ENCODE results near the gene PMVK. TPM values are rescaled to one million over a fixed set of nuclear protein-coding genes. Genes with fewer than 3 reads are reported as not detected.

PMVK gene
- total RNA-seq, 1 donor from 2014 or later = 15.6 TPM

DNA sequence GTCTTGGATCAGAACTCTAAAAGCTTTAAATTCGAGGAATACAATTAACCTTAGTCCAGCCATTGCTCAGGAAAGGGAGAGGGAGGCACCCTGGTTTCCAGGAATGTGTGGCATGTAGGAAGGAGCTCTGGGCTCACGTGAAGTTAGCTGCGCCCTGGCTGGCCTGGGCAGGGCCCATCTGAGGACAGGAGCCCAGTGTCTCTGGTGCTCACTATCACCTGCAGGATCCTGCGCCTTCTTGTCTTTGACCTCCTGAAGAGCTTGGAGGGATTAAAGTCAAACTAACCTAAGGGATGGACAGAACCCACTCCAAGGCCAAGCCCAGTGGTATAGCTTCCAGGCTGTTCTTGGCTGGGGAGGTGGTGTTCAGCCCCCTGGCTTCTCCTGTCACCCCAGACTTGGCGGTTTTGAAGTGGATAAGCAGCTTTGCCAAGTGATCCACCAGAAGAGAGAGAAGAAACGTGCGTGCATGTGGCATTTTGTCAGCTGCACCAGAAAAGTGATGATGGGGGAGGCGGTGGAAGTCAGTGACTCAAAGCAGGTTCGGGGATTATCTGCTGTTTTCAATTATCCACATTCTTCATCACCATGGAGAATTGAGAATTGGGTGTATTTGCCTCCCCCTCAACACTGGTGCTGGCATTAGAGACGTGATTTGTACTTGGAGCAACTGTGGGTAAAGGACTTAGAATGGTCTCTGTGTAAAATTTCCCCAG lies 54.5 kb downstream of the PMVK start:
- H3K4me3 ChIP-seq (ENCODE audit: insufficient read depth, low read depth, low read length) = no peak overlapping the region
- peaks cover 19% of the 10 kb centered on the region for H3K27me3 ChIP-seq (ENCODE audit: insufficient read depth, low read length)
- no peak overlapping the region for H3K27ac Mint-ChIP-seq (ENCODE audit: unreplicated experiment)
- no peak overlapping the region for H3K27ac ChIP-seq (ENCODE audit: low read depth, low read length)
- no peak for DNase-seq (ENCODE audit: low read depth)
- H3K27me3 Mint-ChIP-seq (ENCODE audit: low read depth, unreplicated experiment) = peaks cover 28% of the 10 kb centered on the region
- TF ChIP-seq CTCF (IDR thresholded peaks at IDR 0.05; ENCODE audit: insufficient read depth, low read depth, low read length) = no peak
- TF ChIP-seq EZH2 (IDR thresholded peaks at IDR 0.05; ENCODE audit: insufficient read depth, low read length) = no peak
- H3K4me2 ChIP-seq (ENCODE audit: low read length) = no peak overlapping the region
- no peak for FAIRE-seq
- peaks cover 8% of the 10 kb centered on the region for H3K4me1 Mint-ChIP-seq (ENCODE audit: low read depth, unreplicated experiment)
- no peaks in the 10 kb centered on the region for H3K79me2 ChIP-seq (ENCODE audit: insufficient read depth, low read length)
- no peaks in the 10 kb centered on the region for H3K9me3 Mint-ChIP-seq (ENCODE audit: unreplicated experiment)
- no peak overlapping the region for H3K9ac ChIP-seq (ENCODE audit: low read length)
- H3K4me1 ChIP-seq (ENCODE audit: insufficient read depth, low read length) = peaks cover 3% of the 10 kb centered on the region
- H3K36me3 Mint-ChIP-seq (ENCODE audit: low read depth, unreplicated experiment) = no peaks in the 10 kb centered on the region
- H3K9me3 ChIP-seq (ENCODE audit: insufficient read depth, low read depth, low read length) = no peaks in the 10 kb centered on the region
- H3K36me3 ChIP-seq (ENCODE audit: insufficient read depth, low read length) = no peaks in the 10 kb centered on the region
- no peak overlapping the region for H3K4me3 Mint-ChIP-seq (ENCODE audit: unreplicated experiment)
- no peak overlapping the region for H2AFZ ChIP-seq (ENCODE audit: low read depth, low read length)
- no peaks in the 10 kb centered on the region for H4K20me1 ChIP-seq (ENCODE audit: insufficient read depth, low read length)

DNA sequence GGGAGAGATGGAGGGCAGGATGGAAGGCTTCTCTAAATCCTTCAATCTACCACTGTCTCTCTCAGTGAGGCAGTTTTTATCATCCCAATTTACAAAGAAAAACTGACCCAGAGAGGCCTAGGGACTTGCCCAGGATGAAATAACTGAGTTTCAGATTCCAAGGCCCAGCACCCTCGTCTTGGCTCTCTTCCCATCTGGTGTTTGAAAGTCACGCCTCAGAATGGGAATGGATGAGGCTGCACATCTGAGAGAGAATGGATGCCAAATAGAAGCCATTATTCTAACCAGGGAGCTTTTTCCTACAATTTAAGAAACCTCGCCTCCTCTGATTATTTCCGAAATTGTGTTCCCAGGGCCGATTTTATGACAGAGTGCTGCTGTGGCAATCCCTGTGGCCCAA lies 55.8 kb downstream of the PMVK start:
- no peaks in the 10 kb centered on the region for H3K36me3 Mint-ChIP-seq (ENCODE audit: low read depth, unreplicated experiment)
- no peaks in the 10 kb centered on the region for H3K9me3 ChIP-seq (ENCODE audit: insufficient read depth, low read depth, low read length)
- DNase-seq (ENCODE audit: low read depth) = no peak
- no peak overlapping the region for H3K4me3 Mint-ChIP-seq (ENCODE audit: unreplicated experiment)
- TF ChIP-seq EZH2 (IDR thresholded peaks at IDR 0.05; ENCODE audit: insufficient read depth, low read length) (no peak), CTCF (IDR thresholded peaks at IDR 0.05; ENCODE audit: insufficient read depth, low read depth, low read length) (no peak)
- H3K27ac ChIP-seq (ENCODE audit: low read depth, low read length) = no peak overlapping the region
- peaks cover 19% of the 10 kb centered on the region for H3K27me3 ChIP-seq (ENCODE audit: insufficient read depth, low read length)
- H3K79me2 ChIP-seq (ENCODE audit: insufficient read depth, low read length) = no peaks in the 10 kb centered on the region
- H3K9ac ChIP-seq (ENCODE audit: low read length) = no peak overlapping the region
- H3K4me3 ChIP-seq (ENCODE audit: insufficient read depth, low read depth, low read length) = no peak overlapping the region
- no peaks in the 10 kb centered on the region for H3K9me3 Mint-ChIP-seq (ENCODE audit: unreplicated experiment)
- peaks cover 3% of the 10 kb centered on the region for H3K4me1 ChIP-seq (ENCODE audit: insufficient read depth, low read length)
- no peaks in the 10 kb centered on the region for H3K36me3 ChIP-seq (ENCODE audit: insufficient read depth, low read length)
- no peaks in the 10 kb centered on the region for H4K20me1 ChIP-seq (ENCODE audit: insufficient read depth, low read length)
- peaks cover 39% of the 10 kb centered on the region for H3K27me3 Mint-ChIP-seq (ENCODE audit: low read depth, unreplicated experiment)
- H3K4me2 ChIP-seq (ENCODE audit: low read length) = no peak overlapping the region
- peaks cover 8% of the 10 kb centered on the region for H3K4me1 Mint-ChIP-seq (ENCODE audit: low read depth, unreplicated experiment)
- no peak overlapping the region for H2AFZ ChIP-seq (ENCODE audit: low read depth, low read length)
- FAIRE-seq = no peak
- H3K27ac Mint-ChIP-seq (ENCODE audit: unreplicated experiment) = no peak overlapping the region

DNA sequence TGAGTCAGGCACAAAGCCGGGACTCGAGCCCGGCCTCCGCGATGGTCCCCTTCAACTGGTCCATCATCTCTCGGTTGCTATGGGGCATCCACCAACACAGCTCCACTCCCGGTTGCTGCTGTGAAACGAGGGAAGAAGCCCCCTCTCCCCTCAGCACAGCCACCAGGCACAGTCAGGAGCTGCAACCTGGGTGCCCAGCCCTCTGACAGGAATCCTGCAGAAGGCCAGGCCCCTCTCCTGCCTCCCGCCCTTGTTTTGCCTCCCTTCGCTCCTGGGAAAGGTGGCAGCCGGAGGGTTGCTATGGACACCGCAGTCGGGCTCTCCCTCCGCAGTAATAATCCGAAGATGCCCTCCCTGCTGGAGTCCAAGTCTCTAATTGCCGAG lies 57.5 kb downstream of the PMVK start:
- Mint-ChIP-seq H3K27ac (ENCODE audit: unreplicated experiment) (no peak overlapping the region), H3K9me3 (ENCODE audit: unreplicated experiment) (no peaks in the 10 kb centered on the region), H3K4me3 (ENCODE audit: unreplicated experiment) (no peak overlapping the region), H3K27me3 (ENCODE audit: low read depth, unreplicated experiment) (peaks cover 38% of the 10 kb centered on the region), H3K4me1 (ENCODE audit: low read depth, unreplicated experiment) (peaks cover 8% of the 10 kb centered on the region), H3K36me3 (ENCODE audit: low read depth, unreplicated experiment) (no peaks in the 10 kb centered on the region)
- FAIRE-seq (no peak), DNase-seq (ENCODE audit: low read depth) (no peak)
- Histone ChIP-seq H3K27ac (ENCODE audit: low read depth, low read length) (no peak overlapping the region), H3K79me2 (ENCODE audit: insufficient read depth, low read length) (no peaks in the 10 kb centered on the region), H3K4me2 (ENCODE audit: low read length) (no peak overlapping the region), H3K9me3 (ENCODE audit: insufficient read depth, low read depth, low read length) (no peaks in the 10 kb centered on the region), H3K27me3 (ENCODE audit: insufficient read depth, low read length) (peaks cover 10% of the 10 kb centered on the region), H3K36me3 (ENCODE audit: insufficient read depth, low read length) (no peaks in the 10 kb centered on the region), H4K20me1 (ENCODE audit: insufficient read depth, low read length) (no peaks in the 10 kb centered on the region), H2AFZ (ENCODE audit: low read depth, low read length) (no peak overlapping the region), H3K9ac (ENCODE audit: low read length) (no peak overlapping the region), H3K4me3 (ENCODE audit: insufficient read depth, low read depth, low read length) (no peak overlapping the region), H3K4me1 (ENCODE audit: insufficient read depth, low read length) (peaks cover 3% of the 10 kb centered on the region)
- TF ChIP-seq EZH2 (IDR thresholded peaks at IDR 0.05; ENCODE audit: insufficient read depth, low read length) (no peak), CTCF (IDR thresholded peaks at IDR 0.05; ENCODE audit: insufficient read depth, low read depth, low read length) (no peak)

Data from astrocyte (in vitro differentiated cells and primary cell).